Right lobe of liver (tissue), 4 donors: ENCODE measurements around the gene FKBP7.

ENCODE experiments used
- CTCF ChIP-seq, 4 donors: fragments of 200-600 bp in 3 of 4; fragments of 450-650 bp in 1 of 4; IDR thresholded peaks; one replicate each; pipeline versions ENCODE4 v1.5.1 to v1.8.0; 2016 to 2022; ENCODE audit warnings: antibody characterized with exemption in 4 of 4, mild to moderate bottlenecking in 2 of 4
- POLR2A ChIP-seq: fragments of 450-650 bp; IDR thresholded peaks from one replicate; pipeline ENCODE4 v1.6.1; 2017; ENCODE audit warnings: antibody characterized with exemption, mild to moderate bottlenecking
- donor health status: DM: no; HTN: no; CAD: no.
- donor health status: DM: no; HTN: no; CAD: no.
- donor health status: DM: no; HTN: yes; CAD: no.

- no peak for TF ChIP-seq POLR2A
- no peak for TF ChIP-seq CTCF (IDR thresholded peaks at IDR 0.05)
These were observed 1.9 kb downstream of the FKBP7 start for GRCh38 chr2:178476477-178476876.
